Cardiac fibroblast (primary cell): ENCODE results near the gene OTULIN.

Source experiments
- DNase-seq, 2 donors: peaks; one replicate each; pipeline versions ENCODE4 v3.0.0 to v3.0.0-alpha.2; 2010; ENCODE audit warnings: low read depth in 2 of 2
- H3K4me3 ChIP-seq, 2 donors: replicated peaks in 1 of 2; 1 replicate in 1 of 2; 2 replicates in 1 of 2; pipeline ENCODE4 v1.5.1; 2011; ENCODE audit warnings: low read depth in 2 of 2, low read length in 2 of 2, mild to moderate bottlenecking in 2 of 2, moderate library complexity in 1 of 2
- TF ChIP-seq, protein P1 (sequence below): IDR thresholded peaks from one replicate; pipeline ENCODE4 v1.5.1; 2011; ENCODE audit warnings: low read depth, mild to moderate bottlenecking, low read length, inconsistent platforms

Gene OTULIN

DNA sequence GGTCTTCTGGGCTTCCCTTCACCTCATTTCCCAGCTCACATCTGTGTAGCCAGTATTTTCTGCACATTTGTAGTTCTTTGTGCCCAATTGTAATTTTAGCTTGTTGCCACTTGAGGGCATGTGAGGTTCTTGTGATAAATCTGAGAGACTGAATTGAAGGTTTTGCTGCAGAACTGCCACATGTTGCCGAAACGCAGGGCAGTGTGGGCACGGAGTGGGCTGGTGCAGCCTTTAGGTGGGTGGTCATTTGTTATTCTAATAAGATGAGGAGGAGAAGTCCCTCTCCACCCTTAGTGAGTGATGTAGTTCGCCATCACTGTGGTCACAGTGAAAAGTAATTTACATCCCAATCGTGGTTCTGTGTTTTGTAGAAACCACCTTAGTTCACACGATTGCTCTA lies 21.2 kb downstream of the OTULIN start:
- peak; percentile 71 to 77 for DNase-seq
- no peak overlapping the region for H3K4me3 ChIP-seq
- TF ChIP-seq, protein P1, sequence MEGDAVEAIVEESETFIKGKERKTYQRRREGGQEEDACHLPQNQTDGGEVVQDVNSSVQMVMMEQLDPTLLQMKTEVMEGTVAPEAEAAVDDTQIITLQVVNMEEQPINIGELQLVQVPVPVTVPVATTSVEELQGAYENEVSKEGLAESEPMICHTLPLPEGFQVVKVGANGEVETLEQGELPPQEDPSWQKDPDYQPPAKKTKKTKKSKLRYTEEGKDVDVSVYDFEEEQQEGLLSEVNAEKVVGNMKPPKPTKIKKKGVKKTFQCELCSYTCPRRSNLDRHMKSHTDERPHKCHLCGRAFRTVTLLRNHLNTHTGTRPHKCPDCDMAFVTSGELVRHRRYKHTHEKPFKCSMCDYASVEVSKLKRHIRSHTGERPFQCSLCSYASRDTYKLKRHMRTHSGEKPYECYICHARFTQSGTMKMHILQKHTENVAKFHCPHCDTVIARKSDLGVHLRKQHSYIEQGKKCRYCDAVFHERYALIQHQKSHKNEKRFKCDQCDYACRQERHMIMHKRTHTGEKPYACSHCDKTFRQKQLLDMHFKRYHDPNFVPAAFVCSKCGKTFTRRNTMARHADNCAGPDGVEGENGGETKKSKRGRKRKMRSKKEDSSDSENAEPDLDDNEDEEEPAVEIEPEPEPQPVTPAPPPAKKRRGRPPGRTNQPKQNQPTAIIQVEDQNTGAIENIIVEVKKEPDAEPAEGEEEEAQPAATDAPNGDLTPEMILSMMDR, result peak; percentile 60

DNA sequence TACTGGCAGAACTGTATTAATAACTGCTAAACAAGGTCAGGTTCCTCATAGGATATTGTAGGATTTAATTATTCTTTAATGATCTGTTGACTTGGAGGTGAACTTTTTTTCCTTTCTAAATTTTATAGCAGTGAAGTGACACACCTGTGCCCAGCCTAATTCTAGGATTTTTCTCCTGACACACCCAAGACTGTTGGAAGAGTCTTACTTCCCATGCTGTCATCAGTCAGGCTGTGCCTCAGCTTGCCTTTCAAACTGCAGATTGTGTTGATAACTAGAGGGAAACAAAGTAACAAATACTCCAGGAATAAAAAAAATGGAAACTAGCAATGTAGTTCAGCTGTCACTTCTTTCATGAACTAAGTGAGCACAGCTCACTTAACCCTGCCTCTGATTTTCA lies 22.0 kb downstream of the OTULIN start:
- TF ChIP-seq, protein P1, result no peak
- no peak overlapping the region for H3K4me3 ChIP-seq

DNA sequence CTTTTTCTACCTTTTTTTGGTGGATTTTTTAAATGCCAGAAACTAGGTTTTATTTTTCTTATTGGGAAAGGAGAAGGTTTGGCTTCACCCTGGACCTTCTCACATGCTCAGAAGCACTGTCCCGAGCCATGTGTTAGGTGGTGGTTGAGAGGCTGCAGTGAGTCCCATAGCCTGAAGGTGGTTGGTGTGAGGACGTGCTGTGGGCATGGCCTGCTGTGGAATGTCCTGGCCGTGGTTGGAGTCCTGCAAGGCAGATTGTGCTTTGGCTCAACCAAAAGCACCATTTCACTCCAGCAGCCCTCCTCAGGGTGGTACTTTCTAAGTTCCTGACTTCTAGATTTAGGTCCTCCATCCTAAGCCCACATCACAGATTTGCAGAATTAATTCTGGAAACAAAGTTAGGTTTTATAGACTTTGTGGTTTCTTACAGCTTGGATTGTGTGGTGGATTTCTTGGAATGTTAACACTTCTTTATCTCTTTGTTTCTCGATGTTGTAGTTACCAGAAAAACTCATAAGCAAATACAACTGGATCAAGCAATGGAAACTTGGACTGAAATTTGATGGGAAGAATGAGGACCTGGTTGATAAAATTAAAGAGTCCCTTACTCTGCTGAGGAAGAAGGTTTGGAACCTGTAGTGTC lies 22.6 kb downstream of the OTULIN start:
- no peak overlapping the region for H3K4me3 ChIP-seq
- DNase-seq, result peak in 1 of 2 donors; percentile 38
- TF ChIP-seq, protein P1, result no peak

More for the DNA sequence above, 22.0 kb downstream of the OTULIN start:
- DNase-seq, result no peak

DNA sequence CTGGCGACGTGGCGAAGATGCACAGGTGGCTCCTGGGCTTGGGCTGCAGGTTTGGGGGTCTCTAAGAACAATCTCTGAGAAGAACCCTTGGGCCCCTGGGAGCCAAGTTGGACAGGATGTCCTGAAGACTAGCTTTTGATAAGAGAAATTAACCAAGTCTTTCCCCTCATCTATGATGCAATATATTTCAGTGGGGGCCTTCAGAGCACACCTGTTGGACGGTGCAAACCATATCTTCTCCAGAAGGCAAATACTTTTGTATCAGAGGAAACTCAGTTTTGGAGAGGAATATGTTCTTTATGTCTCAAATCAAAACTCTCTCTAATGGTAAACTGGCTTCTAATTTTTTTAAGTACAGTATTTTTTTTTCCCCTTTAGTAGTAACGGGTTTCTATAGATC lies 28.6 kb downstream of the OTULIN start:
- TF ChIP-seq, protein P1, result no peak
- no peak overlapping the region for H3K4me3 ChIP-seq
- DNase-seq, result no peak

DNA sequence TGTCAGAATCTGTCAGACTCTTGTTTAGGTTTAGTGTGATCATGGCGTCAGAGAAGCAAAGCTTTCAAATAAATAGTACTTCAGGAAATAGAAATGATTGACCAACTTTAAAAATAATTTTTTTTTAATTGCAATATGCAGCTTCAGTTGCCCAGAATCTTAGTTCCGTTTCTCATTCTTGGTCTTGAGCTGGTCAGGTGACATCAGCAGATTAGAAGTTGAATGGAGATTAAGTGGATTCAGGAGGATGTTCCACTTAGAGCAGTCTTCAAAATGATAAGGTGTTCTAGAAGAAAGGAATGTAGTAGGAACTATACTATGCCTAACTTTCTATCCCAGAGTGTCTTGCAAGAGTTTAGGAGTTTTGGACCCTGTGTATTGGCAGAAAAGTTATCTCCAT lies 30.6 kb downstream of the OTULIN start:
- no peak overlapping the region for H3K4me3 ChIP-seq
- TF ChIP-seq, protein P1, result no peak
- DNase-seq, result no peak

DNA sequence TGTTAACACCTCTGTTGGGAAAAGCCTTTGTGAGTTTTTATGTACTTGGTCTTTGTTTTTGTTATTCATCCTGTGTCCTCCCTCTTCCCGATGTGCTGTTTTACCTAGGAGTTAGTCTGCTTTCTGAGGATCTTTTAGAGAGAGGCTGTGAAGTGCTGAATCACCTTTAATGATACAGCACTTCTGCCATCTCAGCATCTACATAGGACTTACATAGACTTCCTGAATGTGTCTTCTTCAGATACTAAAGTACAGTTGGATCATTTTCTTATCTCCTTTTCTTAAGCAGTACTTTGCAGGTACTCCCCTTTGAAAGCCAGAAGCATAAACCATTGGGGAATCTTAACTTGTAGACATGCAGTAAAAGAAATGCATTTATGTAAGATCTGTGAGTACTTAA lies 31.5 kb downstream of the OTULIN start:
- H3K4me3 ChIP-seq, result no peak overlapping the region
- no peak for DNase-seq
- TF ChIP-seq, protein P1, result no peak

DNA sequence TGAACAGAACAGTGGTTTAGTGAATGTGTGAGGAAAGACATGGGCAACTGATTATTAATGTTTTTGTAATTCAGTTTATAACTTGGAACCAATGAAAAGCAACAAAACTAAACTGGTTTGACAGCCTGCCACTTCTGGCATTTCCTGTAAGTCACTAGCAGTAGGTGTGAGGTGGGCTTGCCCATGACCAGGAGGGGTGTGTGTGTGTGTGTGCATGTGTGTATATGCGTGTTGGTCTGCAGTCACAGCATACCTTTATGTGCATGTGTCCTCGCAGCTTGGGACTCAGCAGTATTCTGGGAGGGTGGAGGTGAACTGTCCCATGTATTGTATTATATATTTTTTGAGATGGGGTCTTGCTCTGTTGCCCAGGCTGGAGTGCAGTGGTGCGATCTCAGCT lies 32.3 kb downstream of the OTULIN start:
- TF ChIP-seq, protein P1, result no peak
- DNase-seq, result no peak
- H3K4me3 ChIP-seq, result no peak overlapping the region
